DND-41 (cell line): ENCODE data around the gene SLC16A6.
"Not testable (repeated sequence)": the region's sequence is repeated elsewhere in the genome, so short reads cannot be mapped to it uniquely, and the experiment has no call there.

Experiments used
- ATAC-seq: fragments of 200-7000 bp; cut with Tn5 transposase; 3 replicates; pipeline ENCODE4 v1.9.1; 2021; ENCODE audit warnings: low read depth; ENCODE audit not compliant: insufficient read depth
- DNase-seq: peaks from one replicate; pipeline ENCODE4 v3.0.0-alpha.2; 2020
- H2AFZ ChIP-seq: 2 replicates; pipeline ENCODE4 v1.6.0; 2012; ENCODE audit warnings: low read depth, low read length
- H3K27ac ChIP-seq: 2 replicates; pipeline ENCODE4 v1.5.1; 2012; ENCODE audit warnings: low read length, inconsistent platforms
- H3K27me3 ChIP-seq: fragments of 200-600 bp; sonication (generic); 2 replicates; pipeline ENCODE4 v1.6.0; 2012; ENCODE audit warnings: low read length, mild to moderate bottlenecking, inconsistent platforms; ENCODE audit not compliant: insufficient read depth, poor library complexity
- H3K36me3 ChIP-seq: 2 replicates; pipeline ENCODE4 v1.5.1; 2012; ENCODE audit warnings: low read length, inconsistent platforms; ENCODE audit not compliant: insufficient read depth
- H3K4me1 ChIP-seq: 2 replicates; pipeline ENCODE4 v1.5.1; 2012; ENCODE audit warnings: mild to moderate bottlenecking, low read length; ENCODE audit not compliant: insufficient read depth
- H3K4me2 ChIP-seq: 2 replicates; pipeline ENCODE4 v1.6.0; 2012; ENCODE audit warnings: mild to moderate bottlenecking, moderate library complexity, low read length, inconsistent platforms; ENCODE audit not compliant: insufficient read depth
- H3K4me3 ChIP-seq, 2 experiments: fragments of 200-600 bp in 1 of 2; shearing (Covaris generic) in 1 of 2; 2 replicates each; pipeline ENCODE4 v1.5.1; 2012 to 2016; ENCODE audit warnings: inconsistent platforms in 2 of 2, low read length in 2 of 2, mild to moderate bottlenecking in 2 of 2, low read depth in 1 of 2, moderate library complexity in 1 of 2
- H3K79me2 ChIP-seq: 2 replicates; pipeline ENCODE4 v1.6.0; 2012; ENCODE audit warnings: low read length, inconsistent platforms; ENCODE audit not compliant: insufficient read depth
- H3K9ac ChIP-seq: 2 replicates; pipeline ENCODE4 v1.6.0; 2012; ENCODE audit warnings: low read depth, mild to moderate bottlenecking, inconsistent platforms, low read length, moderate library complexity
- H3K9me3 ChIP-seq: 2 replicates; pipeline ENCODE4 v1.5.1; 2012; ENCODE audit warnings: low read length, moderate library complexity, mild to moderate bottlenecking, inconsistent platforms; ENCODE audit not compliant: insufficient read depth, severe bottlenecking
- H4K20me1 ChIP-seq: 2 replicates; pipeline ENCODE4 v1.6.0; 2012; ENCODE audit warnings: low read length; ENCODE audit not compliant: insufficient read depth
- EZH2 ChIP-seq: IDR thresholded peaks from 3 replicates; pipeline ENCODE4 v1.6.1; 2012; ENCODE audit warnings: borderline replicate concordance, low read depth, mild to moderate bottlenecking, moderate library complexity, low read length, inconsistent platforms; ENCODE audit not compliant: severe bottlenecking
- TF ChIP-seq, protein P1 (sequence below): IDR thresholded peaks from 2 replicates; pipeline ENCODE4 v1.5.1; 2012; ENCODE audit warnings: borderline replicate concordance, low read length, moderate library complexity, mild to moderate bottlenecking; ENCODE audit not compliant: poor library complexity, severe bottlenecking; ENCODE audit errors: extremely low read depth

SLC16A6 gene

DNA sequence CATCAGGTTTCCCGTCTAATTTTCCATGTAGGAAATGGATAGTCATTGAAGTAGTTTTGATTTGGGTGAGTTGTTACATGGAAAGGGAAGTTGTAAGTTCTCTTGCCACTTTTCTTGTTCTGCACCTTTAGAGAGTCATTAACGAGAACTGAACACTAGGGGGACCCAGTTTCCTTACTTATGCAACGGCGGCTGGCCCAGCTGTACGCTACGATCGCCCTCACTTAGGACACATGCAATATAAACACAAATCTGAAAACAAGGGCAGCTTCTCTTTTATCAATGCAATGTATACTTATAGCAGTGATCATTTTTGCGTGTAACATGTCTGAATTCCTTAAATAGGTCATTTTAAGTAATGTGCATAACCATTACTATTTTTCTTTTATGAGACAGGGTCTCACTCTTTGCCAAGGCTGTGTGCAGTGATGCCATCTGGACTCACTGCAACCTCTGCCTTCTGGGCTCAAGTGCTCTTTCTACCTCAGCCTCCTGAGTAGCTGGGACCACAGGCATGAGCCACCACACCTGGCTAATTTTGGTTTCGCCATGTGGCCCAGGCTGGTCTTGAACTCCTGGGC lies 27.7 kb downstream of the SLC16A6 start:
- H3K9me3 ChIP-seq, H3K79me2 ChIP-seq, H4K20me1 ChIP-seq, H3K4me3 ChIP-seq, H3K9ac ChIP-seq, H3K27me3 ChIP-seq, H2AFZ ChIP-seq: not testable (repeated sequence)
- Histone ChIP-seq H3K27ac (peak overlapping the region; percentile 48), H3K4me1 (peaks cover 46% of the 10 kb centered on the region), H3K36me3 (peaks cover 11% of the 10 kb centered on the region; the same call in 1 of the 2 replicates), H3K4me2 (peak overlapping the region; percentile 3; the same call in 1 of the 2 replicates)
- ATAC-seq: peak; percentile 52
- TF ChIP-seq, protein P1, sequence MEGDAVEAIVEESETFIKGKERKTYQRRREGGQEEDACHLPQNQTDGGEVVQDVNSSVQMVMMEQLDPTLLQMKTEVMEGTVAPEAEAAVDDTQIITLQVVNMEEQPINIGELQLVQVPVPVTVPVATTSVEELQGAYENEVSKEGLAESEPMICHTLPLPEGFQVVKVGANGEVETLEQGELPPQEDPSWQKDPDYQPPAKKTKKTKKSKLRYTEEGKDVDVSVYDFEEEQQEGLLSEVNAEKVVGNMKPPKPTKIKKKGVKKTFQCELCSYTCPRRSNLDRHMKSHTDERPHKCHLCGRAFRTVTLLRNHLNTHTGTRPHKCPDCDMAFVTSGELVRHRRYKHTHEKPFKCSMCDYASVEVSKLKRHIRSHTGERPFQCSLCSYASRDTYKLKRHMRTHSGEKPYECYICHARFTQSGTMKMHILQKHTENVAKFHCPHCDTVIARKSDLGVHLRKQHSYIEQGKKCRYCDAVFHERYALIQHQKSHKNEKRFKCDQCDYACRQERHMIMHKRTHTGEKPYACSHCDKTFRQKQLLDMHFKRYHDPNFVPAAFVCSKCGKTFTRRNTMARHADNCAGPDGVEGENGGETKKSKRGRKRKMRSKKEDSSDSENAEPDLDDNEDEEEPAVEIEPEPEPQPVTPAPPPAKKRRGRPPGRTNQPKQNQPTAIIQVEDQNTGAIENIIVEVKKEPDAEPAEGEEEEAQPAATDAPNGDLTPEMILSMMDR: peak; percentile 71
- peak; percentile 52 for DNase-seq

DNA sequence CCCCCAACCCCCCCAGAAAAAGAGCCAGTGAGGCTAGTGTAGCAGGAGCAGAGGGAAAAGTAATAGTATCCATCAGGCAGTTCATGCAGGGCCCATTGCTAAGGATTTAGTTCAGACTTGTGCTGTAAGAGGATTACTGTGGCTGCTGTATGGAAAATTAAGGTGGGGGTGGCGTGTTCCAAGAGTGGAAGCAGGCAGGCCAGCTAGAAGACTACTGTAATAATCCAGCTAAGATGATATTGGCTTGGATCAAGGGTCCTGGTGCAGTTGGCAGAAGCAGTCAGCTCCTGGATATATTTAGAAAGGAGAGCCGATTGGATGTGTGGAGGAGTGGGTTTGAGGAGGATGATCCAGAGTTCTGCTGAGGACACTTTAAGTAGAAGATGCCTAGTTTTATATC lies 28.5 kb downstream of the SLC16A6 start:
- H3K4me2 ChIP-seq, H2AFZ ChIP-seq, H3K27ac ChIP-seq, H4K20me1 ChIP-seq, H3K9ac ChIP-seq, H3K36me3 ChIP-seq, ATAC-seq, DNase-seq, H3K79me2 ChIP-seq, H3K4me3 ChIP-seq, H3K27me3 ChIP-seq, H3K9me3 ChIP-seq: not testable (repeated sequence)
- peaks cover 53% of the 10 kb centered on the region for H3K4me1 ChIP-seq

DNA sequence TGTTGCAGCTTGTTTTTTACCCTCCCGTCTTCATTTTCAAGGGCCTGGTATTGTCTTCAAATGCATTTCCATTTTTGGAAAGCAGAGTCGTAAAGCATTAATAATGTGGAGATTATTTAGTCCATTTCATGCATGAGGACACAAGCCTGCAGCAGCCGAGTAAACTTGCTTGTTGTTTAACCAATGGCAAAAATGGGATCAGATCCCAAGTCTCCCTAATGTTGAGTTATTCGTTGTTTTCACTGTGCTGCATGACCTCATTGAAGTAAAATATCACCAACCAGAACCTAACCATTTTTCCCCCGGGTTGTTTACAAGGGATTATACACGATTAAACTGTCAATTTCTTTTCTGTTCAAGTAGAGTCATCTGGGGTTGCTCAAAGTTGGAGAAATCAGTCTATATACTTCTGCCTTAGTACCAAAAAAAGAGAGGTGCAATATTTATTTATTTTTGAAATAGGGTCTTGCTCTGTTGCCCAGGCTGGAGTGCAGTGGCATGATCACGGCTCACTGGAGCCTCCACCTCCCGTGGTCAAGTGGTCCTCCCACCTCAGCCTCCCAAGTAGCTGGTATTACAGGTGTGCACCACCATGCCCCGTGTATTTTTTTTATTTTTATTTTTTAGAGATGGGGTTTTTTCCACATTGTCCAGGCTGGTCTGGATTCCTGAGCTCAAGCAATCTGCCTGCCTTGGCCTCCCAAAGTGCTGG lies 30.7 kb downstream of the SLC16A6 start:
- Histone ChIP-seq H3K36me3 (peaks cover 7% of the 10 kb centered on the region; the same call in 1 of the 2 replicates), H3K4me2 (no peak overlapping the region), H3K27me3 (no peaks in the 10 kb centered on the region), H3K4me3 (no peak overlapping the region), H3K9ac (peak overlapping the region; percentile 24), H3K79me2 (no peaks in the 10 kb centered on the region), H2AFZ (no peak overlapping the region), H3K27ac (peak overlapping the region; percentile 64), H3K4me1 (peaks cover 73% of the 10 kb centered on the region), H4K20me1 (no peaks in the 10 kb centered on the region), H3K9me3 (no peaks in the 10 kb centered on the region)
- TF ChIP-seq EZH2: no peak
- TF ChIP-seq, protein P1: no peak
- ATAC-seq (no peak), DNase-seq (no peak)

- Histone ChIP-seq H3K9ac (peak overlapping the region; percentile 24), H3K4me3 (0 out of 4 replicates have a peak overlapping the region, but pooled peaks of 1 of the 2 experiments have one; percentile 35)
- H3K9me3 ChIP-seq: not testable (repeated sequence)
These were observed 31.3 kb downstream of the SLC16A6 start for GRCh38 chr17:68259648-68259951.

GRCh38 chr17:68258890-68259647 lies 31.9 kb downstream of the SLC16A6 start:
- not testable (repeated sequence) for H3K9me3 ChIP-seq, H3K27me3 ChIP-seq, H3K79me2 ChIP-seq, H4K20me1 ChIP-seq
- H3K36me3 ChIP-seq: peaks cover 18% of the 10 kb centered on the region
- ATAC-seq: peak; percentile 91
- H3K9ac ChIP-seq: peak overlapping the region; percentile 45
- peak overlapping the region; percentile 54; the same call in 1 of the 2 replicates for H2AFZ ChIP-seq
- 0 out of 4 replicates have a peak overlapping the region, but pooled peaks of 1 of the 2 experiments have one; percentile 35 for H3K4me3 ChIP-seq
- H3K27ac ChIP-seq: peak overlapping the region; percentile 93
- DNase-seq: peak; percentile 90
- H3K4me1 ChIP-seq: peaks cover 83% of the 10 kb centered on the region
- H3K4me2 ChIP-seq: peak overlapping the region; percentile 27

More at GRCh38 chr17:68259648-68259951, 31.3 kb downstream of the SLC16A6 start:
- not testable (repeated sequence) for H4K20me1 ChIP-seq, H3K79me2 ChIP-seq, H3K27me3 ChIP-seq, DNase-seq, ATAC-seq, H2AFZ ChIP-seq
- Histone ChIP-seq H3K4me2 (peak overlapping the region; percentile 27), H3K4me1 (peaks cover 79% of the 10 kb centered on the region), H3K36me3 (peaks cover 13% of the 10 kb centered on the region; the same call in 1 of the 2 replicates), H3K27ac (peak overlapping the region; percentile 64)
